Activated naive CD8-positive, alpha-beta T cell treated with anti-CD3 and anti-CD28 coated beads, Interleukin-2, amount 10 ng/mL, durations not matched to agents 7 days and 5 days (primary cell): ENCODE measurements around the gene SVIL. TPM values are rescaled to one million over a fixed set of nuclear protein-coding genes. Genes with fewer than 3 reads are reported as not detected.
"Not testable (repeated sequence)": the region's sequence is repeated elsewhere in the genome, so short reads cannot be mapped to it uniquely, and the experiment has no call there.

ENCODE experiments used
- ATAC-seq: fragments of 150-1000 bp; cut with Tn5 transposase; one replicate; pipeline ENCODE4 v1.10.0; 2021; ENCODE audit warnings: low read depth, moderate library complexity
- POLR2A ChIA-PET: fragments of 350-600 bp; sonication (Branson Sonifier 250); formaldehyde crosslinking; loops from one replicate; lab custom pipeline; 2021; ENCODE audit warnings: antibody characterized with exemption; lab: Charles Lee
- DNase-seq: peaks from one replicate; pipeline ENCODE4 v3.0.0; 2021
- H3K27ac Mint-ChIP-seq: one replicate; pipeline ENCODE4 v1.8.0; 2022; ENCODE audit warnings: mild to moderate bottlenecking, mixed read lengths
- H3K27me3 Mint-ChIP-seq: one replicate; pipeline ENCODE4 v1.8.0; 2022; ENCODE audit warnings: mild to moderate bottlenecking, moderate library complexity, mixed read lengths
- H3K36me3 Mint-ChIP-seq: one replicate; pipeline ENCODE4 v1.8.0; 2021; ENCODE audit warnings: mild to moderate bottlenecking, mixed read lengths
- H3K4me1 Mint-ChIP-seq: one replicate; pipeline ENCODE4 v1.8.0; 2021; ENCODE audit warnings: mixed read lengths
- H3K4me3 Mint-ChIP-seq: one replicate; pipeline ENCODE4 v1.8.0; 2022; ENCODE audit warnings: mild to moderate bottlenecking, moderate library complexity, mixed read lengths
- H3K9me3 Mint-ChIP-seq: one replicate; pipeline ENCODE4 v1.8.0; 2021; ENCODE audit warnings: mixed read lengths
- total RNA-seq, 2 experiments: library from RNA; stranded (reverse); gene quantifications; one replicate each; pipeline ENCODE4 v1.2.3, GENCODE V29; 2021

The SVIL gene
- total RNA-seq, 2 experiments from 2014 or later, result 8.3 to 10.3 TPM

- H3K9me3 Mint-ChIP-seq, H3K36me3 Mint-ChIP-seq, ATAC-seq, DNase-seq, POLR2A ChIA-PET, H3K27me3 Mint-ChIP-seq, H3K27ac Mint-ChIP-seq, H3K4me3 Mint-ChIP-seq, H3K4me1 Mint-ChIP-seq: not testable (repeated sequence)
These were observed 10.4 kb downstream of the SVIL start for GRCh38 chr10:29624357-29624756.

- no peak for DNase-seq
- no peak overlapping the region for H3K27ac Mint-ChIP-seq
- H3K36me3 Mint-ChIP-seq, result no peaks in the 10 kb centered on the region
- no peaks in the 10 kb centered on the region for H3K27me3 Mint-ChIP-seq
- no peak for ATAC-seq
- no peaks in the 10 kb centered on the region for H3K4me1 Mint-ChIP-seq
- H3K9me3 Mint-ChIP-seq, result no peaks in the 10 kb centered on the region
- H3K4me3 Mint-ChIP-seq, result no peak overlapping the region
- POLR2A ChIA-PET, result no interaction called here
These were observed 11.0 kb downstream of the SVIL start for GRCh38 chr10:29623797-29624196.

- POLR2A ChIA-PET, result no interaction called here
- ATAC-seq, result no peak
- no peaks in the 10 kb centered on the region for H3K36me3 Mint-ChIP-seq
- H3K4me1 Mint-ChIP-seq, result no peaks in the 10 kb centered on the region
- H3K4me3 Mint-ChIP-seq, result no peak overlapping the region
- H3K9me3 Mint-ChIP-seq, result no peaks in the 10 kb centered on the region
- DNase-seq, result no peak
- H3K27ac Mint-ChIP-seq, result no peak overlapping the region
- no peaks in the 10 kb centered on the region for H3K27me3 Mint-ChIP-seq
These were observed 12.3 kb downstream of the SVIL start for GRCh38 chr10:29622382-29622922.

GRCh38 chr10:29621161-29621560 lies 13.6 kb downstream of the SVIL start:
- no peak for ATAC-seq
- POLR2A ChIA-PET, result no interaction called here
- peaks cover 2% of the 10 kb centered on the region for H3K27me3 Mint-ChIP-seq

GRCh38 chr10:29620112-29620690 lies 14.6 kb downstream of the SVIL start:
- POLR2A ChIA-PET, result no interaction called here
- H3K36me3 Mint-ChIP-seq, result no peaks in the 10 kb centered on the region
- DNase-seq (no peak), ATAC-seq (no peak)
- no peak overlapping the region for H3K27ac Mint-ChIP-seq
- no peak overlapping the region for H3K4me3 Mint-ChIP-seq
- H3K9me3 Mint-ChIP-seq, result no peaks in the 10 kb centered on the region
- H3K27me3 Mint-ChIP-seq, result peaks cover 2% of the 10 kb centered on the region
- H3K4me1 Mint-ChIP-seq, result no peaks in the 10 kb centered on the region

More at GRCh38 chr10:29621161-29621560, 13.6 kb downstream of the SVIL start:
- Mint-ChIP-seq H3K36me3 (no peaks in the 10 kb centered on the region), H3K27ac (no peak overlapping the region), H3K4me3 (no peak overlapping the region), H3K9me3 (no peaks in the 10 kb centered on the region), H3K4me1 (no peaks in the 10 kb centered on the region)
- DNase-seq, result no peak

- H3K36me3 Mint-ChIP-seq, result no peaks in the 10 kb centered on the region
- POLR2A ChIA-PET, result no interaction called here
- H3K27me3 Mint-ChIP-seq, result peaks cover 2% of the 10 kb centered on the region
- DNase-seq, result no peak
- ATAC-seq, result no peak
- H3K4me1 Mint-ChIP-seq, result no peaks in the 10 kb centered on the region
- H3K9me3 Mint-ChIP-seq, result no peaks in the 10 kb centered on the region
- no peak overlapping the region for H3K4me3 Mint-ChIP-seq
- no peak overlapping the region for H3K27ac Mint-ChIP-seq
These were observed 15.5 kb downstream of the SVIL start for GRCh38 chr10:29619241-29619669.

GRCh38 chr10:29618341-29619171 lies 16.2 kb downstream of the SVIL start:
- H3K9me3 Mint-ChIP-seq, result no peaks in the 10 kb centered on the region
- no peak overlapping the region for H3K4me3 Mint-ChIP-seq
- ATAC-seq (no peak), DNase-seq (no peak)
- H3K27me3 Mint-ChIP-seq, result peaks cover 2% of the 10 kb centered on the region
- POLR2A ChIA-PET, result no interaction called here
- no peaks in the 10 kb centered on the region for H3K36me3 Mint-ChIP-seq
- H3K27ac Mint-ChIP-seq, result no peak overlapping the region
- no peaks in the 10 kb centered on the region for H3K4me1 Mint-ChIP-seq

GRCh38 chr10:29617880-29618340 lies 16.9 kb downstream of the SVIL start:
- Mint-ChIP-seq H3K27me3 (peaks cover 2% of the 10 kb centered on the region), H3K36me3 (no peaks in the 10 kb centered on the region), H3K9me3 (no peaks in the 10 kb centered on the region), H3K4me3 (no peak overlapping the region), H3K27ac (no peak overlapping the region), H3K4me1 (no peaks in the 10 kb centered on the region)
- no peak for ATAC-seq
- POLR2A ChIA-PET, result no interaction called here
- DNase-seq, result no peak

- POLR2A ChIA-PET, result no interaction called here
- Mint-ChIP-seq H3K27ac (no peak overlapping the region), H3K4me1 (no peaks in the 10 kb centered on the region), H3K4me3 (no peak overlapping the region), H3K27me3 (peaks cover 2% of the 10 kb centered on the region), H3K9me3 (no peaks in the 10 kb centered on the region), H3K36me3 (no peaks in the 10 kb centered on the region)
- ATAC-seq (no peak), DNase-seq (no peak)
These were observed 18.2 kb downstream of the SVIL start for GRCh38 chr10:29616542-29616941.

GRCh38 chr10:29615195-29615594 lies 19.6 kb downstream of the SVIL start:
- Mint-ChIP-seq H3K4me1 (no peaks in the 10 kb centered on the region), H3K4me3 (no peak overlapping the region), H3K9me3 (peaks cover 1% of the 10 kb centered on the region), H3K36me3 (peaks cover 2% of the 10 kb centered on the region), H3K27me3 (peaks cover 2% of the 10 kb centered on the region), H3K27ac (no peak overlapping the region)
- ATAC-seq (no peak), DNase-seq (no peak)
- POLR2A ChIA-PET, result no interaction called here

- H3K27ac Mint-ChIP-seq, DNase-seq, H3K9me3 Mint-ChIP-seq, H3K4me3 Mint-ChIP-seq, POLR2A ChIA-PET, H3K4me1 Mint-ChIP-seq, ATAC-seq, H3K36me3 Mint-ChIP-seq, H3K27me3 Mint-ChIP-seq: not testable (repeated sequence)
These were observed 20.5 kb downstream of the SVIL start for GRCh38 chr10:29614289-29614688.

GRCh38 chr10:29613791-29614190 lies 21.0 kb downstream of the SVIL start:
- Mint-ChIP-seq H3K27me3 (peaks cover 2% of the 10 kb centered on the region), H3K36me3 (peaks cover 5% of the 10 kb centered on the region), H3K4me3 (no peak overlapping the region), H3K27ac (no peak overlapping the region), H3K9me3 (peaks cover 9% of the 10 kb centered on the region), H3K4me1 (no peaks in the 10 kb centered on the region)
- DNase-seq (no peak), ATAC-seq (no peak)
- POLR2A ChIA-PET, result no interaction called here

GRCh38 chr10:29613196-29613595 lies 21.6 kb downstream of the SVIL start:
- ATAC-seq (no peak), DNase-seq (no peak)
- Mint-ChIP-seq H3K9me3 (peaks cover 9% of the 10 kb centered on the region), H3K27me3 (peaks cover 2% of the 10 kb centered on the region), H3K4me3 (no peak overlapping the region), H3K36me3 (peaks cover 5% of the 10 kb centered on the region), H3K27ac (no peak overlapping the region), H3K4me1 (no peaks in the 10 kb centered on the region)
- POLR2A ChIA-PET, result no interaction called here

GRCh38 chr10:29612657-29613056 lies 22.1 kb downstream of the SVIL start:
- peaks cover 9% of the 10 kb centered on the region for H3K9me3 Mint-ChIP-seq
- POLR2A ChIA-PET, result no interaction called here
- H3K4me3 Mint-ChIP-seq, result no peak overlapping the region
- H3K27me3 Mint-ChIP-seq, result peaks cover 2% of the 10 kb centered on the region
- no peak for DNase-seq
- H3K27ac Mint-ChIP-seq, result no peak overlapping the region
- ATAC-seq, result no peak
- H3K36me3 Mint-ChIP-seq, result peaks cover 5% of the 10 kb centered on the region
- no peaks in the 10 kb centered on the region for H3K4me1 Mint-ChIP-seq
